Heart left ventricle (tissue), 16 donors: ENCODE results near the gene SEC14L1. TPM values are rescaled to one million over a fixed set of nuclear protein-coding genes. Genes with fewer than 3 reads are reported as not detected.

Source experiments
- ATAC-seq, 4 donors: fragments of 200-7000 bp; cut with Tn5 transposase; one replicate each; pipeline ENCODE4 v1.9.1; 2020 to 2022; ENCODE audit warnings: moderate library complexity in 4 of 4, mild to moderate bottlenecking in 3 of 4, moderate number of reproducible peaks in 1 of 4
- DNase-seq, 5 donors: peaks; one replicate each; pipeline ENCODE4 v3.0.0-alpha.2; 2020
- H3K27ac ChIP-seq, 12 donors: fragments of 200-600 bp; sonication (generic) in 4 of 12; one replicate each; pipeline versions ENCODE4 v1.5.0 to v1.8.0; 2016 to 2022; ENCODE audit warnings: mild to moderate bottlenecking in 2 of 12
- H3K27me3 ChIP-seq, 9 donors: fragments of 200-600 bp; sonication (generic) in 2 of 9; one replicate each; pipeline versions ENCODE4 v1.5.1 to v1.8.0; 2016 to 2022; ENCODE audit warnings: mild to moderate bottlenecking in 3 of 9
- H3K36me3 ChIP-seq, 9 donors: fragments of 200-600 bp; sonication (generic) in 2 of 9; one replicate each; pipeline versions ENCODE4 v1.5.0 to v1.8.0; 2018 to 2022; ENCODE audit warnings: mild to moderate bottlenecking in 2 of 9
- H3K4me1 ChIP-seq, 12 donors: fragments of 200-600 bp; sonication (generic) in 4 of 12; one replicate each; pipeline versions ENCODE4 v1.5.0 to v1.8.0; 2016 to 2022; ENCODE audit warnings: mild to moderate bottlenecking in 3 of 12
- H3K4me3 ChIP-seq, 12 donors: fragments of 200-600 bp; sonication (generic) in 4 of 12; one replicate each; pipeline versions ENCODE4 v1.5.0 to v1.8.0; 2017 to 2022; ENCODE audit warnings: mild to moderate bottlenecking in 9 of 12, moderate library complexity in 4 of 12
- H3K9me3 ChIP-seq, 12 donors: fragments of 200-600 bp; sonication (generic) in 4 of 12; one replicate each; pipeline versions ENCODE4 v1.5.0 to v1.8.0; 2016 to 2022; ENCODE audit warnings: mild to moderate bottlenecking in 1 of 12
- POLR2A ChIP-seq, 2 donors: fragments of 450-650 bp; IDR thresholded peaks; one replicate each; pipeline ENCODE4 v1.6.1; 2017; ENCODE audit warnings: antibody characterized with exemption in 2 of 2, mild to moderate bottlenecking in 2 of 2, moderate library complexity in 2 of 2
- WGBS, 4 donors: extraction: QIAGEN DNeasy Blood & Tissue Kit in 2 of 4; methylation state at CpG; one replicate each; pipeline versions ENCODE4 v1.1.5 to v1.1.7; 2013 to 2018; 5-methylcytosine and 5-hydroxymethylcytosine counted together
- intact Hi-C, 10 donors: fragments of 100-400 bp; cut with DNase I; formaldehyde crosslinking; loops; one replicate each; pipeline versions ENCODE4 v1.11.1 to v1.14.2; 2022
- polyA plus RNA-seq, 2 donors: library from polyadenylated mRNA; stranded (reverse); fragments of 200-250 nt; gene quantifications; one replicate each; pipeline ENCODE4 v1.2.3, GENCODE V29; 2013
- total RNA-seq, 9 donors: library from RNA; depleted of rRNA in 2 of 9; stranded (reverse); fragments of >200 nt in 2 of 9; fragmentation: NEBNext Ultra II Directional in 3 of 9; extraction: Animal tissue kit (Norgen Biotek cat#: 25700) in 3 of 9; gene quantifications; one replicate each; pipeline versions ENCODE4 v1.1.0 to v1.2.4, GENCODE V29; 2016 to 2023
- TF ChIP-seq, protein P1 (sequence below), 12 donors: fragments of 200-600 bp; sonication (generic) in 4 of 12; IDR thresholded peaks; one replicate each; pipeline versions ENCODE4 v1.5.0 to v1.8.0; 2018 to 2022; ENCODE audit warnings: antibody characterized with exemption in 12 of 12, mild to moderate bottlenecking in 5 of 12
- donor health status: ischemic (EF 13 %, LVEDD 7.1; RV severe dilation, severe dysfunction).
- donor health status: healthy with polysubstance abuse.
- donor health status: DM: no; HTN: yes; CAD: no.
- donor health status: DM: no; HTN: no; CAD: no.
- donor health status: ischemic (EF 25% LVEDD 6.9; RV normal size, moderate dysfunction).
- donor health status: ischemic (EF 25% LVEDD 5.7; RV mildly dilated, moderate dysfunction).
- donor health status: healthy.
- donor health status: DM: yes; HTN: yes; CAD: no.
- donor health status: ischemic (EF 35%, LVEDD 5.7; RV mildly dilated, moderate dysfunction).
- donor health status: nonischemic (EF 11% LVEDD 7.7; RV severe dilation, severe dysfunction).
- donor health status: DM: yes; HTN: yes; CAD: no.
- donor health status: PGD.
- donor health status: ischemic (EF 29% LVEDD 5.4; RV normal size, mild dysfunction).
- donor health status: nonischemic (EF 23%, LVEDD 6.1; RV moderate dilation, normal function).

SEC14L1 gene
- total and polyA plus RNA-seq, 11 donors: 26.6 to 116 (median 53.7) TPM

DNA sequence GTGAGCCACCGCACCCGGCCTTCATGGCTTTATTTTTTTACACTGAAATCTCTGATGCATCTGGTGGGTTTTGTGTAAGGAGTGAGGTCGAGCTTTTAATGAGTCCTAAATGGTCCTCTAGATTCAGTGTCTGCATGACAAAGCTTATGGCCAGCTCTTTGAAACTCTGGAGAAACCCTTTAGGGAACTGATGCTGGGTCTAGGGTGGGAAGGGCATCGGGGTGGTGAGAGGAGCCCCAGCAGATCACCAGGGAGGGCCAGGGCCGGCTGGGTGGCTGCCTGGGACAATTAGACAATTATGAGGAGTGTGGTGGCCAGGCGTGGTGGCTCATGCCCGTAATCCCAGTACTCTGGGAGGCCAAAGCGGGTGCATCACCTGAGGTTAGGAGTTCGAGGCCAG is 93.9 kb downstream of the SEC14L1 start:
- Histone ChIP-seq H3K27ac (peak overlapping the region in 11 of 12 donors; percentile 1 to 85 (median 55)), H3K9me3 (no peaks in the 10 kb centered on the region), H3K4me3 (peak overlapping the region in 2 of 12 donors; percentile 32 to 50), H3K36me3 (no peaks in the 10 kb centered on the region), H3K27me3 (no peaks in the 10 kb centered on the region), H3K4me1 (peaks cover 0 to 31% (median 6%) of the 10 kb centered on the region in 12 donors)
- TF ChIP-seq, protein P1, sequence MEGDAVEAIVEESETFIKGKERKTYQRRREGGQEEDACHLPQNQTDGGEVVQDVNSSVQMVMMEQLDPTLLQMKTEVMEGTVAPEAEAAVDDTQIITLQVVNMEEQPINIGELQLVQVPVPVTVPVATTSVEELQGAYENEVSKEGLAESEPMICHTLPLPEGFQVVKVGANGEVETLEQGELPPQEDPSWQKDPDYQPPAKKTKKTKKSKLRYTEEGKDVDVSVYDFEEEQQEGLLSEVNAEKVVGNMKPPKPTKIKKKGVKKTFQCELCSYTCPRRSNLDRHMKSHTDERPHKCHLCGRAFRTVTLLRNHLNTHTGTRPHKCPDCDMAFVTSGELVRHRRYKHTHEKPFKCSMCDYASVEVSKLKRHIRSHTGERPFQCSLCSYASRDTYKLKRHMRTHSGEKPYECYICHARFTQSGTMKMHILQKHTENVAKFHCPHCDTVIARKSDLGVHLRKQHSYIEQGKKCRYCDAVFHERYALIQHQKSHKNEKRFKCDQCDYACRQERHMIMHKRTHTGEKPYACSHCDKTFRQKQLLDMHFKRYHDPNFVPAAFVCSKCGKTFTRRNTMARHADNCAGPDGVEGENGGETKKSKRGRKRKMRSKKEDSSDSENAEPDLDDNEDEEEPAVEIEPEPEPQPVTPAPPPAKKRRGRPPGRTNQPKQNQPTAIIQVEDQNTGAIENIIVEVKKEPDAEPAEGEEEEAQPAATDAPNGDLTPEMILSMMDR (IDR thresholded peaks at IDR 0.05): no peak
- TF ChIP-seq POLR2A (IDR thresholded peaks at IDR 0.05): no peak
- 94 to 96% (median 95%) methylated on average over 9 of the region's 9 CpGs for WGBS, 4 donors
- peak in 1 of 5 donors; percentile 29 for DNase-seq
- intact Hi-C loops: no loop called here
- ATAC-seq: peak in 1 of 4 donors; percentile 20

DNA sequence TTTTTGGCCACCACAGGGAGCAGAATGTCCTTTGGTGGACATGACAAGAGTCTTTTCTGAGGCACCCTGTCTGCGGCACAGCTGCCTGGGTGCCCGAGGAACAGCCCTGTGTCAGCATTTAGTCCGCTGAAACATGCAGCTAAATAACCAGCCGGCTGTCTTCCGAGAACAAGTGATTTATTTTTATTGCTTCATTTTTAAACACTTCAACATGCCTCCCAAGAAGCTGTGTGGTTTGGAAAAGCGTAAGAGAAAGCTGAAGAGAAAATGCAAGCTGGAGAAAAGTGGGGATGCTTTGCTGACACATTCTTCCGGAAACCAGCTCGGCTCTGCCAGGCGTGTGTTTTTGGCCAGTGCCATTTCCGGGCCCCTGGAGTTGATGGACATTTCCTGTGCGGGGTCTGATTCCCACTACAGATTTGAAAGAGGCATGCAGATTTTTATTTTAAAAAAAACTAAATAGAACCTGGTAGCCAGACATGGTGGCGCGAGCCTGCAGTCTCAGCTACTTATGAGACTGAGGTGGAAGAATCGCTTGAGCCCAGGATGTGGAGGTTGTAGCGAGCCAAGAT is 94.7 kb downstream of the SEC14L1 start:
- Histone ChIP-seq H3K27ac (peak overlapping the region; percentile 1 to 85 (median 54)), H3K9me3 (no peaks in the 10 kb centered on the region), H3K4me3 (peak overlapping the region in 7 of 12 donors; percentile 10 to 50 (median 31)), H3K4me1 (peaks cover 0 to 31% (median 6%) of the 10 kb centered on the region in 12 donors), H3K36me3 (no peaks in the 10 kb centered on the region), H3K27me3 (no peaks in the 10 kb centered on the region)
- WGBS, 4 donors: 44 to 60% (median 54%) methylated on average over 15 of the region's 15 CpGs
- ATAC-seq (peak; percentile 58 to 73 (median 68)), DNase-seq (peak; percentile 45 to 73 (median 61))
- no peak for TF ChIP-seq POLR2A (IDR thresholded peaks at IDR 0.05)
- TF ChIP-seq, protein P1 (IDR thresholded peaks at IDR 0.05): no peak
- intact Hi-C loops: no loop called here

DNA sequence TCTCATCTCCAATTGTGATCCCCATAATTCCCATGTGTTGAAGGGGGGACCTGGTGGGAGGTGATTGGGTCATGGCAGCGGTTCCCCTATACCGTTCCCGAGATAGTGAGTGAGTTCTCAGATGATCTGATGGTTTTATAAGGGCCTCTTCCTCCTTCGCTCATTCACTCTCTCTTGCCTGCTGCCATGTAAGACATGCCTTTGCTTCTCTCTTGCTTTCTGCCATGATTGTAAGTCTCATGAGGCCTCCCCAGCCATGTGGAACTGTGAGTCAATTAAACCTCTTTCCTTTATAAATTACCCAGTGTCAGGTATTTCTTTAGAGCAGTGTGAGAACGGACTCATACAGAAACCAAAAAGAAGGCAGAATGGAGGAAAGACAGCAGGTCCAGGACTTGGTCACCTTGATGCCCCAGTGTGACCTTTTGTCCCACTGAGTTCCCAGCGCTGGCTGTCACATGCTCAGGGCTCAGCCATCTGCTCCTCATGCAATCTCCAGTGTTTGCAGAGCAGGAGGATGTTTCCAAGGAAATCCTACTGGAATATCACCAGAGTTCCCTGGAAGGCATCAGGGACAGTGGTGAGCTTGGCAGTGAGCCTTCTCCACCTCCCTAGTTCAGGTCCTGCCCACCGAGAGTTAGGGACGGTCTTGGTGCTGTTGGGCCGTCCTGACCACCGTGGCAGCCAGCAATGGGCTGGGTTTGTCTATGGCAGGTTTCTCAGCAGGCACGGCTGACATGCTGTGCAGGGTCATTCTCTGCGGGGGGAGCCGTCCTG is 96.7 kb downstream of the SEC14L1 start:
- intact Hi-C loops: no loop called here
- no peaks in the 10 kb centered on the region for H3K27me3 ChIP-seq
- peaks cover 0 to 31% (median 7%) of the 10 kb centered on the region in 12 donors for H3K4me1 ChIP-seq
- ATAC-seq (peak in 2 of 4 donors; percentile 6 to 37), DNase-seq (peak in 1 of 5 donors; percentile 2)
- no peaks in the 10 kb centered on the region for H3K9me3 ChIP-seq
- H3K36me3 ChIP-seq: no peaks in the 10 kb centered on the region
- H3K27ac ChIP-seq: no peak overlapping the region
- H3K4me3 ChIP-seq: no peak overlapping the region
- TF ChIP-seq, protein P1 (IDR thresholded peaks at IDR 0.05): no peak
- TF ChIP-seq POLR2A (IDR thresholded peaks at IDR 0.05): no peak
- 69 to 80% (median 77%) methylated on average over 10 to 13 of the region's 13 CpGs for WGBS, 4 donors

DNA sequence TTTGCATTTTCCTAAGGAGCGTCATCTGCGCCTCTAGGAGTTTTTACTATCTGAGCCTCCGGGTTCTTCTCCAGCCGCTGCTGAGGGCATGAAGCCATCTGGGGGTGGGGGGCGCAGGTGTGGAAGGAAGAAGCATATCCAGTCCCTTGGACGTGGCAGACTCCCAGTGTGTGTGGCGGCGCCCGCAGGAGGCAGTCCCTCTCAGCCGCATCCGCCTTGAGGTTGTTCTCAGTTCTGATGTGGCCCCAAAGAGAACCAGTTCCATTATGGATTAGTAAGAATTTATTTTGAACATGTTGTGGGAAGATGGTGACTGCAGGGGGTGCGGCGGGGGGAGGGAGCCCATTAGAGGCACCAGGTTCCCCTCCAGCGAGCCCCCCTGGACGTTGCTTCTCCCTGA is 100.2 kb downstream of the SEC14L1 start:
- H3K36me3 ChIP-seq: no peaks in the 10 kb centered on the region
- 95 to 99% (median 95%) methylated on average over 11 to 15 of the region's 15 CpGs for WGBS, 4 donors
- no peak overlapping the region for H3K27ac ChIP-seq
- intact Hi-C loops: loop anchor here in 2 of 10 donors (10.0 kb wide), 2 partner anchors 366 to 376 kb away; partner anchors contain the start of gene MGAT5B (in 1 of the 2)
- H3K4me1 ChIP-seq: peaks cover 0 to 29% (median 6%) of the 10 kb centered on the region in 12 donors
- H3K9me3 ChIP-seq: no peaks in the 10 kb centered on the region
- H3K4me3 ChIP-seq: no peak overlapping the region
- H3K27me3 ChIP-seq: no peaks in the 10 kb centered on the region
- ATAC-seq: no peak
- no peak for TF ChIP-seq POLR2A (IDR thresholded peaks at IDR 0.05)
- TF ChIP-seq, protein P1 (IDR thresholded peaks at IDR 0.05): no peak
- no peak for DNase-seq
